K562 (cell line): ENCODE data around the gene CNNM3. TPM values are rescaled to one million over a fixed set of nuclear protein-coding genes. Genes with fewer than 3 reads are reported as not detected.
A peak's percentile ranks its signal among the peaks of the same experiment; 100 is the strongest.

Source experiments
- ATAC-seq: fragments of 200-7000 bp; cut with Tn5 transposase; 3 replicates; pipeline ENCODE4 v1.9.1; 2020; ENCODE audit warnings: moderate library complexity
- BruUV-seq: library from RNA; stranded (reverse); fragments of 400-500 nt; replicated peaks from 2 replicates; lab custom pipeline; 2021; lab: Mats Ljungman, UMichigan
- CTCF ChIA-PET: fragments of 300-600 bp; formaldehyde crosslinking; extraction: SDS; loops from one replicate; lab custom pipeline; 2021; ENCODE audit warnings: low intra/inter-chr PET ratio; lab: Yijun Ruan, JAX
- POLR2A ChIA-PET: fragments of 300-600, 350-650 bp; sonication (Branson Sonifier 250); formaldehyde crosslinking; extraction: SDS; loops from one replicate; lab custom pipeline; 2021; ENCODE audit warnings: antibody characterized with exemption, inconsistent platforms; lab: Yijun Ruan, JAX
- DNase-seq, 4 experiments: peaks; one replicate each; pipeline versions ENCODE4 v3.0.0 to v3.0.0-alpha.2; 2011 to 2018; ENCODE audit warnings: low spot score in 3 of 4, mixed read lengths in 3 of 4; ENCODE audit errors: extremely low read depth in 1 of 4
- FAIRE-seq: peaks from 2 replicates; lab custom pipeline; 2011; peaks lifted over from hg19 to GRCh38; lab: Jason Lieb, UNC
- H2AFZ ChIP-seq: 2 replicates; pipeline ENCODE4 v1.6.0; 2011; ENCODE audit warnings: low read depth, low read length, control low read depth, inconsistent platforms
- H3K27ac ChIP-seq: fragments of 200-600 bp; 3 replicates; pipeline ENCODE4 v1.8.0; 2011; ENCODE audit warnings: low read depth, mild to moderate bottlenecking, control low read depth, inconsistent platforms, low read length, moderate library complexity, mixed read lengths; ENCODE audit errors: extremely low read depth
- H3K27me3 ChIP-seq, 2 experiments: fragments of 300-600 bp in 1 of 2; 2 replicates in 1 of 2; 3 replicates in 1 of 2; pipeline versions ENCODE4 v1.6.0 to v1.8.0; 2011; ENCODE audit warnings: inconsistent platforms in 2 of 2, low read length in 2 of 2, mild to moderate bottlenecking in 1 of 2, mixed read lengths in 1 of 2, moderate library complexity in 1 of 2; ENCODE audit not compliant: control insufficient read depth in 2 of 2, insufficient read depth in 2 of 2
- H3K36me3 ChIP-seq: fragments of 300-600 bp; 3 replicates; pipeline ENCODE4 v1.8.0; 2011; ENCODE audit warnings: mild to moderate bottlenecking, low read length, inconsistent platforms; ENCODE audit not compliant: control insufficient read depth, insufficient read depth
- H3K4me1 ChIP-seq, 2 experiments: fragments of 200-600 bp in 1 of 2; replicated peaks in 1 of 2; 2 replicates in 1 of 2; 3 replicates in 1 of 2; pipeline versions ENCODE4 v1.5.1 to v1.8.0; 2011; ENCODE audit warnings: inconsistent platforms in 2 of 2, low read length in 2 of 2, mild to moderate bottlenecking in 1 of 2, mixed read lengths in 1 of 2, moderate library complexity in 1 of 2; ENCODE audit not compliant: control insufficient read depth in 2 of 2, insufficient read depth in 2 of 2
- H3K4me2 ChIP-seq: 2 replicates; pipeline ENCODE4 v1.6.1; 2011; ENCODE audit warnings: low read length, control low read depth, inconsistent platforms, mixed read lengths; ENCODE audit not compliant: insufficient read depth
- H3K4me3 ChIP-seq: fragments of 200-600 bp; sonication (generic), shearing (Covaris generic); 2 replicates; pipeline ENCODE4 v1.5.1; 2016; ENCODE audit warnings: control low read depth, inconsistent platforms
- H3K79me2 ChIP-seq: fragments of 200-600 bp; 3 replicates; pipeline ENCODE4 v1.8.0; 2011; ENCODE audit warnings: low read length, inconsistent platforms; ENCODE audit not compliant: control insufficient read depth, insufficient read depth
- H3K9ac ChIP-seq, 2 experiments: 2 replicates each; pipeline versions ENCODE4 v1.6.0 to v1.6.1; 2011; ENCODE audit warnings: low read depth in 2 of 2, low read length in 2 of 2, control low read depth in 1 of 2, inconsistent platforms in 1 of 2, mild to moderate bottlenecking in 1 of 2, mixed read lengths in 1 of 2; ENCODE audit not compliant: insufficient read depth in 1 of 2
- H3K9me1 ChIP-seq: one replicate; pipeline ENCODE4 v1.6.0; 2011; ENCODE audit warnings: inconsistent platforms, mild to moderate bottlenecking, low read length, moderate library complexity; ENCODE audit not compliant: control insufficient read depth, insufficient read depth
- H3K9me3 ChIP-seq: replicated peaks from 2 replicates; pipeline ENCODE4 v1.5.1; 2011; ENCODE audit warnings: low read depth, low read length, inconsistent platforms; ENCODE audit not compliant: control insufficient read depth, insufficient read depth
- H4K20me1 ChIP-seq: replicated peaks from 2 replicates; pipeline ENCODE4 v1.6.1; 2011; ENCODE audit warnings: low read length, inconsistent platforms, mixed read lengths; ENCODE audit not compliant: control insufficient read depth, insufficient read depth
- CREB3L1 ChIP-seq: fragments of 450-650 bp; IDR thresholded peaks from 2 replicates; pipeline ENCODE4 v1.6.1; 2014; ENCODE audit warnings: low read depth, mild to moderate bottlenecking, moderate library complexity, borderline replicate concordance
- WGBS: fragments of 100-300 bp; shearing (Covaris generic); methylation state at CpG from one replicate; pipeline ENCODE4 v1.1.6; 2016; ENCODE audit warnings: low coverage, mixed read lengths; ENCODE audit not compliant: insufficient coverage; ENCODE audit errors: missing lambda C conversion rate; 5-methylcytosine and 5-hydroxymethylcytosine counted together
- in situ Hi-C: fragments of 300-500 bp; cut with MboI; formaldehyde crosslinking; loops from 4 replicates; pipeline ENCODE4 v1.15.0; 2018; ENCODE audit warnings: inconsistent platforms, mixed read lengths
- intact Hi-C: fragments of 100-400 bp; cut with micrococcal nuclease; formaldehyde crosslinking; loops from 2 replicates; pipeline ENCODE4 v1.14.2; 2022
- polyA plus RNA-seq, 8 experiments: library from polyadenylated mRNA; depleted of rRNA in 4 of 8; stranded (reverse) in 5 of 8; unstranded in 3 of 8; fragments of >200 nt; fragmentation: Nextera tagmentation in 2 of 8; fragmentation: Illumina TruSeq in 1 of 8; extraction: Ambion mirVana in 2 of 8; extraction: Trizol in 1 of 8; gene quantifications; 2 replicates each; pipeline versions ENCODE4 v1.2.1 to v1.2.3, GENCODE V29; 2011 to 2014; ENCODE audit warnings: inconsistent platforms in 1 of 8, missing spikeins in 1 of 8
- total RNA-seq, 7 experiments: library from RNA; depleted of rRNA in 6 of 7; stranded (reverse); fragments of >200 nt in 6 of 7; fragmentation: Illumina TruSeq in 2 of 7; extraction: Trizol in 2 of 7; gene quantifications; 2 replicates each; pipeline versions ENCODE4 v1.2.1 to v1.2.3, GENCODE V29; 2011 to 2021; ENCODE audit warnings: low replicate concordance in 1 of 7

CNNM3 gene
- total and polyA plus RNA-seq, 9 of the 15 experiments (the other 6 are each of a cell fraction or from before 2014, with no cell fraction given): 1.4 to 16.9 (median 6.5) TPM

DNA sequence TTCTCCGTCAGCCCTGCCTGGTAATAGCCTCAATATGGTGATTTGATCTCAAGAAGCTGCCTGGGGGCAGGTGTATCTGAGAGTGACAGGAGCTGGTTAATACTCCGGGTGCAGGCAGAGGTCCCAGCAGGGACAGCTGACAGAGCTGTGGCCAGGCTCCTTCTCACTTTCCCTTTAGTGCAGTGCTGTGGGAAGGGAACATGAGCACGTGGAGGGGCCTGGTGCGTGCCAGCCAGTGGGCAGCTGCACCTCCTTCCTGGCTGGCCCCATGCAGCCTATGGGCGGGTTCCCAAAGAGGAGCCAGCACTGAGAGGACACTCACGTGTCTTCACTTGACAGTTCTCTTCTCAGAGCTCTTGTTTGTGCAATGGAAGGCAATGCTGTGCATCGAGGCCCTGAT lies 46.3 kb upstream of the CNNM3 start:
- ATAC-seq: no peak
- H3K27ac ChIP-seq: no peak overlapping the region

More for the DNA sequence above, 46.3 kb upstream of the CNNM3 start:
- Histone ChIP-seq H3K9me3 (no peaks in the 10 kb centered on the region), H3K36me3 (no peaks in the 10 kb centered on the region), H2AFZ (no peak overlapping the region), H3K4me3 (no peak overlapping the region), H3K4me2 (no peak overlapping the region), H3K79me2 (no peaks in the 10 kb centered on the region; the same call in 2 of the 3 replicates), H3K4me1 (peaks cover 0 to 20% of the 10 kb centered on the region in 2 experiments; a peak in 3 of 5 replicates), H4K20me1 (no peaks in the 10 kb centered on the region), H3K9ac (peak overlapping the region in 1 of 2 experiments; percentile 29; a peak in 1 of 4 replicates), H3K9me1 (no peaks in the 10 kb centered on the region), H3K27me3 (no peaks in the 10 kb centered on the region)
- ChIA-PET CTCF (no interaction called here), POLR2A (interaction anchor here (0.6 to 1.4 kb wide), 4 partner anchors 9 to 108 kb away, joined by 3 to 4 read pairs (median 3); partner anchors contain the start of gene CNNM4)
- in situ Hi-C loops: no loop called here
- FAIRE-seq: no peak
- intact Hi-C loops: no loop called here
- WGBS: 59% methylated on average over 6 of the region's 7 CpGs
- DNase-seq: no peak
- BruUV-seq: no TSS peak
- no peak for TF ChIP-seq CREB3L1
- TF ChIP-seq, all 486 proteins: peak for 0
